NK-92 treated with Interleukin-12 subunit alpha and Interleukin-12 subunit beta, amount 100 ng/mL, for 24 hours (cell line): ENCODE measurements around the gene FOSL2.

Source experiments
- DNase-seq: peaks from one replicate; lab custom pipeline; 2025; lab: John Stamatoyannopoulos, UW

Gene FOSL2

DNA sequence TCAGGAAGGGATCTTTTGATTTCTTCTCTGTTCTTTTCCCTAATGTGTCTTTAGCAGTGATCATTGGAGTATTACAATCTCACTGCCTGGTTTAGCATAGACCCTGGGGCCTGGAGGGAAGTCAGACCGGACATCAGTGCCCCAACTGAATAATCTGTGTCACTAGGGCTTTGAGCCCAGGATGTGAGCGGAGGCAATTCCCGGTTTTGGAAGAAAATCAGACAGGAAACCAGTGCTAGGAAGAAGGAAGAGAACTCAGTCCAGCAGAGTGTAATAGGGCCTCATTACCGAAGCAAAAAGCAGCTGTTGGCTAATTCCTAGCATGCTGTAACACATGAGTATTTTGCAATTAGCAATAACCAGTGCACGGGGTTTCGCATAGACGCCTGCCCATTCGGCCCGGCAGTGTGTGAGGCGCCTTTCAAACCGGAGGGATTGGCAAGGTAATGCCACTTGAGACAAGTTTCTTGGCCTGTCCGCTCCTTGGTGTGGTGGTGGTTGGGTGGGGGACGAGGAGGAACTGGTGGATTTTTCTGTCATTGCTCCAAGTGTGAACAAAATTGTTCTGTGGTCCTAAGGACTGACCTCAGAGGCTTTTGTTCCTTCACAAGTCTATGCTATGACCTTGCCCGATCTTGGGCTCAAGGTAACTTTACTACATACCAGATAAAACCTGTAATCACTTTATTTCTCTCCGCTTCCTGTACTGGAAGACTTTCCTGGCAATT, 2.8 kb downstream of the FOSL2 start:
- DNase-seq, result peak; percentile 30

DNA sequence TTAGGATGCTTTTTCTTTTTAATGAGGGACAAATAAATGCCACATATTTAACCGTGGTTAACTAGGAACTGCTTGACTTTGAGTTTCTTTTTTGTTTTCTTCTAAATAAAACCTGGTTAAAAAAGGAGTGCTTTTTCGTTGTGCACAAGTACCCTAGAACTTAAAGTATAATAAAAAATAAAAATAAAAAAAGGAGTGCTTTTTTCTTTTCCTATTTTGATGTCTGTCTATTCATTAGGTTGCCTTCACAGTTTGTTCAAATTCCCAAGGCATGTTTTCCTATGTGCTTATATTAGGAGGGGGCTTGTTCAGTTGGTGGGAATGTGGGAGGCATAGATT, 4.4 kb downstream of the FOSL2 start:
- no peak for DNase-seq

GRCh38 chr2:28398101-28398834, 5.6 kb downstream of the FOSL2 start:
- DNase-seq, result no peak

DNA sequence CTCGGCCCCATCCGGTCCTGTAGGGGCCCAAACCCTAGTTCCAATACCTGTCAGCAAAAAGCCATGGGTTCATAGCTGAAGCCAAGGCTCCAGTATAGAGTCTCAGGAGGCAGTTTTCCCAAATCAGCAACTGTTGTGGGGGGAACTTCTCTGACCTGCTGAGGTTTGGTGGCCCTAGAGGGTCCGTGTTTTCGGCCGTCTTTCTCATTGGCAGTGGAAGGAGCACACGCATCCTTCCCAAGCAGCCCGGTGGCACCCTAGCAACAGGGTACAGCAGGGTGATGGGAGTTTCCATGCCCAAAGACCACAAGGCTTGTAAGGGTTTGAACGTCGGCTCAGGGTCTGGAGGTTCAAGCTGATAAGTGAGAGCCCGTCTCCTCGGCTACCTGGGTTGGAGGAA, 6.6 kb downstream of the FOSL2 start:
- DNase-seq, result no peak

DNA sequence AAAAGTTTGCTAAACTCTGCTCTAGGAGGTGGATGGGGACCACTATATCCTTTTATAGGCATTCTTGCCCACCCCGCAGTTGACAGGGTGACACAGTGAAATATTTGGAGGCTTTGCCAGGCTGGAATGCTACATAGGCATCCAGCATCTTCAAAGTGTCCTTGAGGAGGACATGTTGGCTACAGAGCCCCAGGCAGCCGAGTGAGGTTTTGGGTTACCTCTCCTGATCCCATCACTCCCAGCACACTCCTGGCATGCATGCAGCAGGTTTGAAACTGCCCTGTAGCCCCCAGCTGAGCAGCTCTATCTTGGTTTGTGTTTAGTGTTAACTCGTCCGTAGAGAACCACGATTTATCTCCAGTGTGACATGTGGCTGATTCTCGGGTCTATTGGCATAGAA, 7.3 kb downstream of the FOSL2 start:
- DNase-seq, result no peak

DNA sequence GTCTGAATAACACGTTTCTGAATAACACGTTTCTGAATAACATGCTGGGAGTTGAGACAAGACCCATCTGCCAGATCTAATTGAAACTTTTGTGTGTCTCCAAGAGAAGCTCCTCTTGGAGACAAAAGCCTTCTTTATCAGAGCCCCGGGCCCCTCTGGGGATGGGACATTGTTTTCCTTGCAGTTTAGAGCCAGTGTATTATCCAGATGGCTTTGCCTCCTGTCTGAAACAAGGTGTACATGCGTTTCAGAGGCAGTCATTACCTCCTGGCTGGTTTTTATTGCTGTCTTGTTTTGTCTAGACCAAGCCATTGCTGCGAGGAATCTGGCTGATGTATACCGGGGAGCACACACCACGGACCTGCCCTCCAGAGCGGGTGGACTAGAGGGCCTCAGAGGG, 7.8 kb downstream of the FOSL2 start:
- no peak for DNase-seq

- no peak for DNase-seq
Measured at GRCh38 chr2:28400921-28401320, 8.3 kb downstream of the FOSL2 start.

- no peak for DNase-seq
Measured at GRCh38 chr2:28401411-28401810, 8.8 kb downstream of the FOSL2 start.

GRCh38 chr2:28401948-28402550, 9.4 kb downstream of the FOSL2 start:
- no peak for DNase-seq

GRCh38 chr2:28403370-28403956, 10.8 kb downstream of the FOSL2 start:
- DNase-seq, result no peak

- DNase-seq, result no peak
Measured at GRCh38 chr2:28404086-28404485, 11.4 kb downstream of the FOSL2 start.

DNA sequence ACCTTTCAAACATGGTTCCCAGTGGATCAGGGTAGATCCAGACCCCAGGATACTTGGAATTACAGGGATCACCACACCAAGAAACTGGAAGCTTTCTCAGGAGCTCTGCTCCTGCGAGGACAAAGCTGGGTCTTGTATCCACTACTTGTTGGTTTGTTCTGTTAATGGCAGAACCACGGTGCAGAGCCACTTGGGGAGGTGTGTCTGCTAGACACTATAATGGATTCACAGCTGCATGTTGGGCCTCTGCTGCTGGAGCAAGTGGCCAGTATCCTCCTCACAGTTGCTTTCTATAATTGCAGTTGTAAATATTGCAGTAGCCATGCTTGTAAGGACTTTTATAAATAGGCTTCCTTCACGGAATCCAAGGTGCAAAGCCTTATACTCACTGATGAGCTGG, 12.9 kb downstream of the FOSL2 start:
- no peak for DNase-seq

- peak; percentile 50 for DNase-seq
Measured at GRCh38 chr2:28406276-28407096, 13.8 kb downstream of the FOSL2 start.

DNA sequence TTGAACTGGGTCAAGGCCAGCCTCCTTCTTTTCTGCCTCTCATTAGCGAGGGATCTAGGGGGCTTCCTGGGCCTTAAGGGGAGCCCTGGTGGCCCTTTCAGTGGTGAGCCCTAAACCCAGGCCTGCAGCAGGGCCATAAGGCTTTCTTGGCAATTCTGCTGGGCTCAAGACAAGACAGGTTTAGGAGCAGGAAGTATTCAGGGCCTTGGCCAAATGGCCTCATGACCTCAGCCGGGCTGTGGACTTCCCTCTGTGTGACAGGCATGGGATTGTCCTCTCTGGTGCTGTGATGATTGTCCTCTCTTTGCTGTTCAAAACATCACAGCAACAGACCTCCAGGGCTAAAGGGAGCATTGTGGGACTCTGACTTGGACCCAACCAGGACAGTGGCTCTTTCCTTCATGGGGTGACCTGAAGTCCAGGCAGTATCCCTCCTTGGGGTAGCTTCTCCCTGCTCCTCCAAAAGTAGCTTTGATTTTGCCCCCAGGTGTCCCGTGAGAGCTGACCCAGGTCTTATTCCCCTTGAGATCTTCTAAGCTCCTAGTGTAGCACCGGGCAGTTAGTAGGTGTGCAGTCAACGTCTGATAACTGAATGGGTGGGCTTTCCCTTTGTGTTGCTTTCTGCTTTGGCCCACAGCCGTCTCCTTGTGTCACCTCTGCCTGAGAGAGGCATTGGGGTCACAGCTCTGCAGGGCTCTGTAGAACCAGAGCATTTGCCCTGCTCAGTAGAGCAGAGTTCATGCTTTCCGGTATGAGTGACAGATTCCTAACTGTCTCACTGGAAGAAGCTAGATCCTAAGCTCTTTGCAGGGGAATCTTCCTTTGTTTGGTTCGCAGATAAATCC, 14.7 kb downstream of the FOSL2 start:
- no peak for DNase-seq

GRCh38 chr2:28407976-28408690, 15.5 kb downstream of the FOSL2 start:
- DNase-seq, result no peak

DNA sequence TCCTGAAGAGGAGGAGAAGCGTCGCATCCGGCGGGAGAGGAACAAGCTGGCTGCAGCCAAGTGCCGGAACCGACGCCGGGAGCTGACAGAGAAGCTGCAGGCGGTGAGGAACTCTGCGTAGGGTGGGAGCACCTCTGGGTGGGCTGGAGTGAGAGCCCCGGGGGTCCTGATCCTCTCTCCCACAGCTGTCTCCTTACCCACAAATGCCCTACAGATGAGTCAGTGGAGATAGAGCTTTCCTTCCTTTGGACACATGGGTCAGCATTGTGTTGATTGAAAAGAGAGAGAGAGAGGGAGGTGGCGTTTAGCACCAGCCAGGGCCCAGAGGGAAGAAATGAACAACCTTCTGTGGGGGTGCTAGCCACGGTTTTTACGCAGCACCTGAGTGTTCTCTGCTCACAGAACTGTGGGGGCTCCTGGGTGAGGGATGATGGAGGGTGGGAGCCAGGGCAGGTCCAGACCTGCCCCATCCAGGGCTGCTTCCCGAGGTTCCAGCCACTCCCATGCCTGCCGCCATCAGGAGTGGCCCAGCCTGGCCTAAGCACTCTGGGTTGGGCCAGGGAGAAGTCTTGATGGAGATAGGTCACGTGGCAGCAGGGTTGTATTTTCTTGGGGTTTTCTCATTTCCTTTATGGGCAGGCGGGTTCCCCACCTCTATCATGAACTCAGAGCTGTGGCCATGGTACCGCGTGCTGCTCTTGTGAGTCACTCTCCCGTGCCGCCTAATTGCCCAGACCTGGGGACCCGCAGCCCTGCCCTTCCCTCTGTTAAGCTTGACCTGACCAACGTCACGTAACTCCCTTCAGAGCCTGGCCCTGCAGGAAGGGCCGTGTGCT, 16.3 kb downstream of the FOSL2 start:
- peak; percentile 89 for DNase-seq

DNA sequence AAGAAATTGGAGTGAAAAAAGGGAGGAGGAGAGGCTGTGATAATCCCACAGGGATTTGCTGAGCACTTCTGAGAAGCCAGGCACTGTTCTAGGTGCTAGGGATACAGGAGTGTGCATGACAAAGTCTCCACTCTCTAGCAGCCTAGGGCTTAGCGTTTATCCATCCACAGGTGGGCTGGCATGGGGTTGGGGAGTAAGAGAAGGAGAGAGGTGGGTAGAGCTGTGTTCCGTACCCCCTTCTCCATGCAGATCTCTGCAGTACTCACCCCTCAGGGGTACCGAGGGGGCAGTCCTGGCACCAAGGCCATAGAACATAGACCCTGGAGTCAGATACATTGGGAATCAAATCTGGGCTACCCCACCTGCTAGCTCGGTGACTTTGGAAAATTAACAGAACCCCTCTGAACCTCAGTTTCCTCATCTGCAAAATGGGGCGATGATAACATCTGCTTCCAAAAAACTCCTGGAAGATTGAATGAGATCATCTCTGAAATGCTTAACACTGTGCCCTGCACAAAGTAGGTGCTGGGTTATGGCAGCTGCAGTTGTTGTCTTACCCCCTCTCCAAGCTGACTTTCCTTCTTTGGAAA, 18.6 kb downstream of the FOSL2 start:
- no peak for DNase-seq

- no peak for DNase-seq
Measured at GRCh38 chr2:28411956-28412609, 19.4 kb downstream of the FOSL2 start.
